GM12875 (cell line): ENCODE data around the gene JAK1.

ENCODE experiments used
- H3K4me3 ChIP-seq: one replicate; pipeline ENCODE4 v1.5.1; 2011; ENCODE audit warnings: low read depth, low read length, control low read depth
- CTCF ChIP-seq: IDR thresholded peaks from 2 replicates; pipeline ENCODE4 v1.5.1; 2011; ENCODE audit warnings: low read depth, mild to moderate bottlenecking, control low read depth, inconsistent platforms, low read length, moderate library complexity, borderline replicate concordance; ENCODE audit not compliant: insufficient read depth

JAK1 gene

GRCh38 chr1:64875101-64875500 is 91.2 kb downstream of the JAK1 start:
- H3K4me3 ChIP-seq, result no peak overlapping the region
- TF ChIP-seq CTCF, result no peak

GRCh38 chr1:64874666-64875065 is 91.7 kb downstream of the JAK1 start:
- TF ChIP-seq CTCF, result no peak

DNA sequence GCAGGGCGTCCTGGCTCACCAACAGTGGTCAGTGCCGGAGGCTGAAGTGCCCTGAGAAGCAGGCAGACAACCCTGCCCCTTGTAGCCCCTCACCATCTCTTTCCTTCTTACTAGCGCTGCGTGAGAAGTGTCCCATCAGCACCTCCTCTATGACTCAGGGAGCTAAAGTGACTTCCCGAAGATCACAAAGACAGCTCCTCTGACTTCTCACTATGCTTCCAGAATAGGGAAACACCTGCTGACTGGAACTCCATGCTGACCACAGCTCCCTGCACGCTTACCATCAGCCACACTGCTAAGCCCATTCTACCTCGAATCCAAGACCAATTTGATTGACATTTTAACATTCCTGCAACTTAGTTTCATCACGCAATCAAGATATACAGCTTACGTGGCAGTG is 92.8 kb downstream of the JAK1 start:
- TF ChIP-seq CTCF, result no peak

More at GRCh38 chr1:64874666-64875065, 91.7 kb downstream of the JAK1 start:
- H3K4me3 ChIP-seq, result no peak overlapping the region

GRCh38 chr1:64872067-64872466 is 94.3 kb downstream of the JAK1 start:
- no peak for TF ChIP-seq CTCF

More for the DNA sequence above, 92.8 kb downstream of the JAK1 start:
- H3K4me3 ChIP-seq, result no peak overlapping the region

GRCh38 chr1:64871256-64871655 is 95.1 kb downstream of the JAK1 start:
- no peak for TF ChIP-seq CTCF

More at GRCh38 chr1:64872067-64872466, 94.3 kb downstream of the JAK1 start:
- no peak overlapping the region for H3K4me3 ChIP-seq

DNA sequence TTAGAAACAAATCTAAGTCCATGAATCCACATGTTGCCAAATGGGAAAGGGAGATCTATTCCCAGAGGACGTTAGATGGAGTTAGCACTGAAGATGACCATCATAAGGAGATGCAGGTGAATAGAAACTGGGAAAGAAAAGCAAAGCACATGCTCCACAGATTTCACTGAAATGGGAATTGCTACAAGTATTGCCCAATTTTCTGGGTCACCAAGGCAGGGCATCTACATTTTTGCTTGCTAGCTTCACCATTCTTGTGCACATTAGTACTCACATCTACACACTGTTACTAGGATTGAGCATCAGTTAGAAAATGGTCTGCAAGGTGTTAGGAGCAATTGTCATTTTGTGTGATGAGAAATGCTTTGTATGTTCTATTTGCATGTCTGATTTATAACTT is 99.1 kb downstream of the JAK1 start:
- TF ChIP-seq CTCF, result no peak
- H3K4me3 ChIP-seq, result no peak overlapping the region

More at GRCh38 chr1:64871256-64871655, 95.1 kb downstream of the JAK1 start:
- H3K4me3 ChIP-seq, result no peak overlapping the region

GRCh38 chr1:64866689-64867088 is 99.7 kb downstream of the JAK1 start:
- no peak overlapping the region for H3K4me3 ChIP-seq
- no peak for TF ChIP-seq CTCF
